Endothelial cell of umbilical vein (primary cell): ENCODE data around the gene MRPS5. TPM values are rescaled to one million over a fixed set of nuclear protein-coding genes. Genes with fewer than 3 reads are reported as not detected.

Experiments used
- BruUV-seq: library from RNA; stranded (reverse); fragments of 400-500 nt; replicated peaks from 2 replicates; lab custom pipeline; 2021; lab: Mats Ljungman, UMichigan
- CTCF ChIA-PET: fragments of 300-600, 350-600 bp; sonication (Branson Sonifier 250); formaldehyde crosslinking; loops from one replicate; lab custom pipeline; 2021; ENCODE audit warnings: antibody characterized with exemption, inconsistent platforms; lab: Charles Lee
- POLR2A ChIA-PET: fragments of 300-600, 350-600 bp; sonication (Branson Sonifier 250); formaldehyde crosslinking; loops from one replicate; lab custom pipeline; 2021; ENCODE audit warnings: antibody characterized with exemption, inconsistent platforms; lab: Charles Lee
- DNase-seq: peaks from one replicate; pipeline ENCODE4 v3.0.0-alpha.2; 2011; ENCODE audit warnings: low read depth, low spot score
- FAIRE-seq: peaks from 2 replicates; lab custom pipeline; 2011; peaks lifted over from hg19 to GRCh38; lab: Jason Lieb, UNC
- H2AFZ ChIP-seq: 2 replicates; pipeline ENCODE4 v1.6.0; 2012; ENCODE audit warnings: low read depth, low read length, control low read depth, inconsistent platforms
- H3K27ac ChIP-seq: 2 replicates; pipeline ENCODE4 v1.5.1; 2011; ENCODE audit warnings: low read depth, mild to moderate bottlenecking, control low read depth, low read length, moderate library complexity; ENCODE audit not compliant: insufficient read depth
- H3K27me3 ChIP-seq, 2 experiments: 2 replicates each; pipeline versions ENCODE4 v1.6.0 to v1.6.1; 2011; ENCODE audit warnings: low read length in 2 of 2, mixed read lengths in 1 of 2; ENCODE audit not compliant: control insufficient read depth in 2 of 2, insufficient read depth in 2 of 2
- H3K36me3 ChIP-seq, 2 experiments: 2 replicates in 1 of 2; 3 replicates in 1 of 2; pipeline ENCODE4 v1.5.1; 2011; ENCODE audit warnings: low read length in 2 of 2, mild to moderate bottlenecking in 1 of 2, moderate library complexity in 1 of 2; ENCODE audit not compliant: control insufficient read depth in 2 of 2, insufficient read depth in 2 of 2; ENCODE audit errors: extremely low read depth in 1 of 2
- H3K4me1 ChIP-seq: 3 replicates; pipeline ENCODE4 v1.5.1; 2011; ENCODE audit warnings: mild to moderate bottlenecking, low read length; ENCODE audit not compliant: control insufficient read depth, insufficient read depth; ENCODE audit errors: extremely low read depth
- H3K4me2 ChIP-seq: 2 replicates; pipeline ENCODE4 v1.6.1; 2011; ENCODE audit warnings: low read length, control low read depth, mixed read lengths; ENCODE audit not compliant: insufficient read depth
- H3K4me3 ChIP-seq, 3 experiments: fragments of 200-600 bp in 1 of 3; sonication (generic), shearing (Covaris generic) in 1 of 3; replicated peaks in 1 of 3; 2 replicates each; pipeline ENCODE4 v1.5.1; 2011 to 2016; ENCODE audit warnings: control low read depth in 3 of 3, low read length in 3 of 3, mild to moderate bottlenecking in 2 of 3, inconsistent platforms in 1 of 3, low read depth in 1 of 3, moderate library complexity in 1 of 3; ENCODE audit not compliant: insufficient read depth in 1 of 3
- H3K79me2 ChIP-seq: 2 replicates; pipeline ENCODE4 v1.6.0; 2012; ENCODE audit warnings: low read length, inconsistent platforms; ENCODE audit not compliant: control insufficient read depth, insufficient read depth
- H3K9ac ChIP-seq: replicated peaks from 2 replicates; pipeline ENCODE3; 2011; ENCODE audit warnings: low read length, control low read depth; ENCODE audit not compliant: insufficient read depth; ENCODE audit errors: extremely low read depth
- H3K9me1 ChIP-seq: replicated peaks from 3 replicates; pipeline ENCODE4 v1.6.0; 2011; ENCODE audit warnings: mild to moderate bottlenecking, low read length; ENCODE audit not compliant: control insufficient read depth, insufficient read depth; ENCODE audit errors: extremely low read depth
- H3K9me3 ChIP-seq: replicated peaks from 2 replicates; pipeline ENCODE4 v1.5.1; 2012; ENCODE audit warnings: low read length, inconsistent platforms; ENCODE audit not compliant: control insufficient read depth, insufficient read depth
- H4K20me1 ChIP-seq: replicated peaks from 2 replicates; pipeline ENCODE3; 2011; ENCODE audit warnings: mild to moderate bottlenecking, low read length; ENCODE audit not compliant: control insufficient read depth, insufficient read depth; ENCODE audit errors: extremely low read depth
- EZH2 ChIP-seq: IDR thresholded peaks from 2 replicates; pipeline ENCODE4 v1.6.1; 2012; ENCODE audit warnings: borderline replicate concordance, low read depth, mild to moderate bottlenecking, moderate library complexity, low read length, inconsistent platforms; ENCODE audit not compliant: severe bottlenecking
- FOS ChIP-seq: IDR thresholded peaks from 2 replicates; pipeline ENCODE4 v1.6.1; 2011; ENCODE audit warnings: mild to moderate bottlenecking, low read length, moderate library complexity, borderline replicate concordance; ENCODE audit not compliant: insufficient read depth
- GATA2 ChIP-seq: IDR thresholded peaks from 2 replicates; pipeline ENCODE4 v1.7.0; 2011; ENCODE audit warnings: low read depth, mild to moderate bottlenecking, moderate library complexity, mixed read lengths, low read length; ENCODE audit not compliant: insufficient read length, insufficient read depth
- JUN ChIP-seq: IDR thresholded peaks from 2 replicates; pipeline ENCODE4 v1.6.1; 2011; ENCODE audit warnings: borderline replicate concordance, low read depth; ENCODE audit not compliant: insufficient read length, insufficient read depth
- MYC ChIP-seq: IDR thresholded peaks from one replicate; pipeline ENCODE4 v1.6.1; 2011; ENCODE audit warnings: mild to moderate bottlenecking, low read depth, low read length
- POLR2A ChIP-seq: IDR thresholded peaks from 2 replicates; pipeline ENCODE4 v1.6.1; 2012; ENCODE audit warnings: low read depth, mild to moderate bottlenecking, control low read depth, low read length
- POLR2AphosphoS5 ChIP-seq: IDR thresholded peaks from 2 replicates; pipeline ENCODE4 v1.6.1; 2012; ENCODE audit warnings: low read depth, mild to moderate bottlenecking, control low read depth, low read length, moderate library complexity; ENCODE audit not compliant: insufficient read depth
- dilution Hi-C: fragments of 300-500 bp; cut with MboI; formaldehyde crosslinking; loops from one replicate; pipeline ENCODE4 v1.15.0; 2019; ENCODE audit warnings: low sequenced_read_pairs; ENCODE audit not compliant: extremely low pct_ligation_motif_present
- intact Hi-C: fragments of 100-400 bp; cut with micrococcal nuclease; formaldehyde crosslinking; loops from one replicate; pipeline ENCODE4 v1.10.0; 2022
- polyA plus RNA-seq, 4 experiments: library from polyadenylated mRNA; depleted of rRNA in 3 of 4; stranded (reverse) in 3 of 4; unstranded in 1 of 4; fragments of >200 nt; gene quantifications; 2 replicates each; pipeline versions ENCODE4 v1.2.1 to v1.2.3, GENCODE V29; 2011 to 2012; ENCODE audit warnings: missing spikeins in 1 of 4
- total RNA-seq: library from RNA; stranded (reverse); gene quantifications from 2 replicates; pipeline ENCODE4 v1.2.3, GENCODE V29; 2021
- TF ChIP-seq, protein P1 (sequence below): IDR thresholded peaks from 2 replicates; pipeline ENCODE4 v1.6.1; 2011; ENCODE audit not compliant: insufficient read depth, insufficient read length
- TF ChIP-seq, protein P2 (sequence below), 2 donors: IDR thresholded peaks; 1 replicate in 1 of 2; 2 replicates in 1 of 2; pipeline ENCODE4 v1.5.1; 2011; ENCODE audit warnings: low read length in 2 of 2, mild to moderate bottlenecking in 2 of 2, moderate library complexity in 2 of 2, control low read depth in 1 of 2, inconsistent platforms in 1 of 2, low read depth in 1 of 2; ENCODE audit not compliant: insufficient read depth in 1 of 2; ENCODE audit errors: extremely low read depth in 1 of 2

The MRPS5 gene
- total and polyA plus RNA-seq, 2 donors (not counting 3 experiments of a cell fraction or from before 2014, with no cell fraction given), result 50.5 to 62.8 TPM

DNA sequence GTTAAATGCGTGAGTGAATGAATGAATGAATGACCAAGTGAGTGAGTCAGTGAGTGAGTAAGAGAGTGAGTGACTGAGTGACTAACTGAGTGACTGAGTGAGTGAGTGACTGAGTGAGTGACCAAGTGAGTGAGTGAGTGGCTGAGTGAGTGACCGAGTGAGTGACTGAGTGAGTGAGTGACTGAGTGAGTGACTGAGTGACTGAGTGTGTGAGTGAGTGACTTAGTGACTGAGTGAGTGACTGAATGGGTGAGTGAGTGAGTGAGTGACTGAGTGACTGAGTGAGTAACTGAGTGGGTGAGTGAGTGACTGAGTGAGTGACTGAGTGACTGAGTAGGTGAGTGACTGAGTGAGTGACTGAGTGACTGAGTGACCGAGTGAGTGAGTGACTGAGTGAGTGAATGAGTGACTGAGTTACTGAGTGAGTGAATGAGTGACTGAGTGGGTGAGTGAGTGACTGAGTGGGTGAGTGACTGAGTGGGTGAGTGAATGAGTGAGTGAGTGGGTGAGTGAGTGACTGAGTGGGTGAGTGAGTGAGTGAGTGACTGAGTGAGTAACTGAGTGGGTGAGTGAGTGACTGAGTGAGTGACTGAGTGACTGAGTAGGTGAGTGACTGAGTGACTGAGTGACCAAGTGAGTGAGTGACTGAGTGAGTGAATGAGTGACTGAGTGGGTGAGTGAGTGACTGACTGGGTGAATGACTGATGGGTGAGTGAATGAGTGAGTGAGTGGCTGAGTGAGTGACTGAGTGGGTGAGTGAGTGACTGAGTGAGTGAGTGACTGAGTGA, 84.8 kb downstream of the MRPS5 start:
- Histone ChIP-seq H3K9me3 (no peaks in the 10 kb centered on the region), H4K20me1 (no peaks in the 10 kb centered on the region), H2AFZ (no peak overlapping the region), H3K36me3 (no peaks in the 10 kb centered on the region), H3K27ac (no peak overlapping the region), H3K4me3 (no peak overlapping the region), H3K27me3 (no peaks in the 10 kb centered on the region), H3K9ac (no peak overlapping the region), H3K79me2 (no peaks in the 10 kb centered on the region), H3K4me2 (no peak overlapping the region), H3K9me1 (no peaks in the 10 kb centered on the region), H3K4me1 (no peaks in the 10 kb centered on the region)
- CTCF ChIA-PET, result no interaction called here
- POLR2A ChIA-PET, result no interaction called here
- FAIRE-seq (no peak), DNase-seq (no peak)
- intact Hi-C loops (no loop called here), dilution Hi-C loops (no loop called here)
- BruUV-seq, result no TSS peak
- TF ChIP-seq MYC, result no peak
- TF ChIP-seq, protein P1, sequence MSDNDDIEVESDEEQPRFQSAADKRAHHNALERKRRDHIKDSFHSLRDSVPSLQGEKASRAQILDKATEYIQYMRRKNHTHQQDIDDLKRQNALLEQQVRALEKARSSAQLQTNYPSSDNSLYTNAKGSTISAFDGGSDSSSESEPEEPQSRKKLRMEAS, result no peak
- TF ChIP-seq, protein P2, sequence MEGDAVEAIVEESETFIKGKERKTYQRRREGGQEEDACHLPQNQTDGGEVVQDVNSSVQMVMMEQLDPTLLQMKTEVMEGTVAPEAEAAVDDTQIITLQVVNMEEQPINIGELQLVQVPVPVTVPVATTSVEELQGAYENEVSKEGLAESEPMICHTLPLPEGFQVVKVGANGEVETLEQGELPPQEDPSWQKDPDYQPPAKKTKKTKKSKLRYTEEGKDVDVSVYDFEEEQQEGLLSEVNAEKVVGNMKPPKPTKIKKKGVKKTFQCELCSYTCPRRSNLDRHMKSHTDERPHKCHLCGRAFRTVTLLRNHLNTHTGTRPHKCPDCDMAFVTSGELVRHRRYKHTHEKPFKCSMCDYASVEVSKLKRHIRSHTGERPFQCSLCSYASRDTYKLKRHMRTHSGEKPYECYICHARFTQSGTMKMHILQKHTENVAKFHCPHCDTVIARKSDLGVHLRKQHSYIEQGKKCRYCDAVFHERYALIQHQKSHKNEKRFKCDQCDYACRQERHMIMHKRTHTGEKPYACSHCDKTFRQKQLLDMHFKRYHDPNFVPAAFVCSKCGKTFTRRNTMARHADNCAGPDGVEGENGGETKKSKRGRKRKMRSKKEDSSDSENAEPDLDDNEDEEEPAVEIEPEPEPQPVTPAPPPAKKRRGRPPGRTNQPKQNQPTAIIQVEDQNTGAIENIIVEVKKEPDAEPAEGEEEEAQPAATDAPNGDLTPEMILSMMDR (IDR thresholded peaks at IDR 0.05; ENCODE audit: extremely low read depth in 1 of 2, insufficient read depth in 1 of 2, low read depth in 1 of 2, low read length in 2 of 2), result no peak
- TF ChIP-seq POLR2AphosphoS5, result no peak
- TF ChIP-seq POLR2A, result no peak
- no peak for TF ChIP-seq FOS
- no peak for TF ChIP-seq EZH2
- no peak for TF ChIP-seq JUN
- no peak for TF ChIP-seq GATA2

Other genes with a start within 250 kb of the MRPS5 start
- not detected in 2 replicates for gene MAL, start 96.1 kb downstream of the MRPS5 start, total RNA-seq
- gene MAL, start 96.1 kb downstream of the MRPS5 start, polyA plus RNA-seq, result not detected in 2 replicates
- gene ZNF514, start 38.0 kb upstream of the MRPS5 start, total RNA-seq, result 9.7 and 11.6 TPM in 2 replicates
- gene ZNF514, start 38.0 kb upstream of the MRPS5 start, polyA plus RNA-seq, result 2.9 and 3.9 TPM in 2 replicates
- 4.2 and 4.4 TPM in 2 replicates for gene ZNF2, start 44.0 kb upstream of the MRPS5 start, total RNA-seq
- 2.1 and 2.2 TPM in 2 replicates for gene ZNF2, start 44.0 kb upstream of the MRPS5 start, polyA plus RNA-seq
- 3.7 and 3.8 TPM in 2 replicates for gene ZNF892, start 85.7 kb upstream of the MRPS5 start, total RNA-seq
- gene ZNF892, start 85.7 kb upstream of the MRPS5 start, polyA plus RNA-seq, result 0.64 and 0.65 TPM in 2 replicates
- gene PROM2, start 152.6 kb upstream of the MRPS5 start, total RNA-seq, result 0.44 and 0.60 TPM in 2 replicates
- gene PROM2, start 152.6 kb upstream of the MRPS5 start, polyA plus RNA-seq, result 0.10 and 0.39 TPM in 2 replicates
- gene KCNIP3, start 175.5 kb upstream of the MRPS5 start, total RNA-seq, result 0.21 and 0.62 TPM in 2 replicates
- gene KCNIP3, start 175.5 kb upstream of the MRPS5 start, polyA plus RNA-seq, result 0.08 and 0.12 TPM in 2 replicates